GM19395 (cell line): Measurements from ENCODE around the gene ACD.
A peak's percentile ranks its signal among the peaks of the same experiment; 100 is the strongest.
"Not testable (repeated sequence)": the region's sequence is repeated elsewhere in the genome, so short reads cannot be mapped to it uniquely, and the experiment has no call there.

ENCODE experiments used
- ATAC-seq: cut with Tn5 transposase; IDR thresholded peaks from one replicate; pipeline ENCODE4 v1.9.1; 2021; ENCODE audit warnings: mild to moderate bottlenecking, moderate library complexity; ENCODE audit not compliant: unreplicated experiment

Gene ACD

GRCh38 chr16:67659675-67660563 is at the start of gene ACD:
TSS of gene ACD (minus strand) at chr16:67660260. CDS start at chr16:67660220, 40 bp downstream.
- peak; percentile 65 for ATAC-seq

GRCh38 chr16:67709050-67709449 is 49.0 kb upstream of the ACD start:
- ATAC-seq = no peak

- no peak for ATAC-seq
Measured at GRCh38 chr16:67708368-67708771, 48.3 kb upstream of the ACD start.

- no peak for ATAC-seq
Measured at GRCh38 chr16:67707790-67708189, 47.7 kb upstream of the ACD start.

GRCh38 chr16:67707210-67707609 is 47.1 kb upstream of the ACD start:
- ATAC-seq = no peak

- ATAC-seq = no peak
Measured at GRCh38 chr16:67704110-67704509, 44.0 kb upstream of the ACD start.

GRCh38 chr16:67703626-67704025 is 43.6 kb upstream of the ACD start:
- no peak for ATAC-seq

- no peak for ATAC-seq
Measured at GRCh38 chr16:67702130-67702529, 42.1 kb upstream of the ACD start.

- ATAC-seq = no peak
Measured at GRCh38 chr16:67701420-67701819, 41.4 kb upstream of the ACD start.

GRCh38 chr16:67699265-67699664 is 39.2 kb upstream of the ACD start:
- no peak for ATAC-seq

- ATAC-seq = no peak
Measured at GRCh38 chr16:67697422-67698185, 37.5 kb upstream of the ACD start.

- ATAC-seq = no peak
Measured at GRCh38 chr16:67694611-67695010, 34.6 kb upstream of the ACD start.

GRCh38 chr16:67693517-67694285 is 33.6 kb upstream of the ACD start:
- not testable (repeated sequence) for ATAC-seq

GRCh38 chr16:67685388-67686112 is 25.5 kb upstream of the ACD start:
- ATAC-seq = no peak

GRCh38 chr16:67683767-67684166 is 23.7 kb upstream of the ACD start:
- no peak for ATAC-seq

- ATAC-seq = no peak
Measured at GRCh38 chr16:67679935-67680897, 20.2 kb upstream of the ACD start.

- ATAC-seq = no peak
Measured at GRCh38 chr16:67678354-67679023, 18.4 kb upstream of the ACD start.

GRCh38 chr16:67677712-67678111 is 17.7 kb upstream of the ACD start:
- no peak for ATAC-seq

GRCh38 chr16:67676939-67677338 is 16.9 kb upstream of the ACD start:
- no peak for ATAC-seq
